Loucy (cell line): ENCODE results near the gene SHMT2.

ENCODE experiments used
- EZH2phosphoT487 ChIP-seq: fragments of 200-600 bp; IDR thresholded peaks from 2 replicates; pipeline ENCODE4 v1.6.1; 2018; ENCODE audit warnings: antibody characterized with exemption, mild to moderate bottlenecking, moderate library complexity, borderline replicate concordance
- TF ChIP-seq, protein P1 (sequence below): fragments of 200-600 bp; sonication (generic); conservative IDR thresholded peaks from 2 replicates; pipeline ENCODE4 v1.5.1; 2014; ENCODE audit warnings: mild to moderate bottlenecking, antibody characterized with exemption, low read length

GRCh38 chr12:57236925-57237595, 7.5 kb downstream of the SHMT2 start:
- TF ChIP-seq, protein P1, sequence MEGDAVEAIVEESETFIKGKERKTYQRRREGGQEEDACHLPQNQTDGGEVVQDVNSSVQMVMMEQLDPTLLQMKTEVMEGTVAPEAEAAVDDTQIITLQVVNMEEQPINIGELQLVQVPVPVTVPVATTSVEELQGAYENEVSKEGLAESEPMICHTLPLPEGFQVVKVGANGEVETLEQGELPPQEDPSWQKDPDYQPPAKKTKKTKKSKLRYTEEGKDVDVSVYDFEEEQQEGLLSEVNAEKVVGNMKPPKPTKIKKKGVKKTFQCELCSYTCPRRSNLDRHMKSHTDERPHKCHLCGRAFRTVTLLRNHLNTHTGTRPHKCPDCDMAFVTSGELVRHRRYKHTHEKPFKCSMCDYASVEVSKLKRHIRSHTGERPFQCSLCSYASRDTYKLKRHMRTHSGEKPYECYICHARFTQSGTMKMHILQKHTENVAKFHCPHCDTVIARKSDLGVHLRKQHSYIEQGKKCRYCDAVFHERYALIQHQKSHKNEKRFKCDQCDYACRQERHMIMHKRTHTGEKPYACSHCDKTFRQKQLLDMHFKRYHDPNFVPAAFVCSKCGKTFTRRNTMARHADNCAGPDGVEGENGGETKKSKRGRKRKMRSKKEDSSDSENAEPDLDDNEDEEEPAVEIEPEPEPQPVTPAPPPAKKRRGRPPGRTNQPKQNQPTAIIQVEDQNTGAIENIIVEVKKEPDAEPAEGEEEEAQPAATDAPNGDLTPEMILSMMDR, result no peak
- TF ChIP-seq EZH2phosphoT487, result no peak
